Skeletal muscle tissue (tissue), 4 donors: Measurements from ENCODE around the gene CD200. TPM values are rescaled to one million over a fixed set of nuclear protein-coding genes. Genes with fewer than 3 reads are reported as not detected.

Experiments used
- H3K27ac ChIP-seq: one replicate; pipeline ENCODE4 v1.7.0; 2013; ENCODE audit warnings: mild to moderate bottlenecking, low read depth, low read length, inconsistent platforms
- H3K27me3 ChIP-seq, 3 donors: one replicate each; pipeline ENCODE4 v1.7.0; 2013; ENCODE audit warnings: low read length in 3 of 3; ENCODE audit not compliant: control insufficient read depth in 3 of 3, insufficient read depth in 3 of 3
- H3K36me3 ChIP-seq, 3 donors: one replicate each; pipeline ENCODE4 v1.7.0; 2013; ENCODE audit warnings: low read length in 3 of 3; ENCODE audit not compliant: control insufficient read depth in 3 of 3, insufficient read depth in 3 of 3
- H3K4me1 ChIP-seq, 3 donors: one replicate each; pipeline ENCODE4 v1.7.0; 2013; ENCODE audit warnings: low read length in 3 of 3, mild to moderate bottlenecking in 3 of 3; ENCODE audit not compliant: control insufficient read depth in 3 of 3, insufficient read depth in 3 of 3
- H3K4me3 ChIP-seq, 3 donors: one replicate each; pipeline ENCODE4 v1.7.0; 2013; ENCODE audit warnings: low read length in 3 of 3
- H3K9ac ChIP-seq, 3 donors: one replicate each; pipeline ENCODE4 v1.7.0; 2013; ENCODE audit warnings: low read length in 3 of 3, mild to moderate bottlenecking in 3 of 3, moderate library complexity in 2 of 3, low read depth in 1 of 3
- H3K9me3 ChIP-seq, 3 donors: one replicate each; pipeline ENCODE4 v1.7.0; 2013; ENCODE audit warnings: low read length in 3 of 3; ENCODE audit not compliant: control insufficient read depth in 3 of 3
- total RNA-seq: library from RNA; depleted of rRNA; stranded (reverse); fragments of >200 nt; gene quantifications from one replicate; pipeline ENCODE4 v1.2.3, GENCODE V29; 2014
- donor health status: Osteomylitis.

Gene CD200
- total RNA-seq, 1 donor from 2014 or later = 4.2 TPM

- H3K36me3 ChIP-seq = no peaks in the 10 kb centered on the region
- no peaks in the 10 kb centered on the region for H3K4me1 ChIP-seq
- H3K27me3 ChIP-seq = no peaks in the 10 kb centered on the region
- H3K9ac ChIP-seq = no peak overlapping the region
- H3K4me3 ChIP-seq = no peak overlapping the region
- H3K9me3 ChIP-seq = peaks cover 0 to 2% (median 0%) of the 10 kb centered on the region in 3 donors
- H3K27ac ChIP-seq = no peak overlapping the region
Observed at GRCh38 chr3:112341386-112341785, 8.4 kb downstream of the CD200 start.

GRCh38 chr3:112345681-112346080 lies 12.7 kb downstream of the CD200 start:
- no peaks in the 10 kb centered on the region for H3K4me1 ChIP-seq
- no peaks in the 10 kb centered on the region for H3K36me3 ChIP-seq
- no peak overlapping the region for H3K9ac ChIP-seq
- H3K27ac ChIP-seq = no peak overlapping the region
- peaks cover 0 to 2% (median 0%) of the 10 kb centered on the region in 3 donors for H3K9me3 ChIP-seq
- no peaks in the 10 kb centered on the region for H3K27me3 ChIP-seq
- no peak overlapping the region for H3K4me3 ChIP-seq

GRCh38 chr3:112346491-112347122 lies 13.7 kb downstream of the CD200 start:
- H3K4me1 ChIP-seq = no peaks in the 10 kb centered on the region
- H3K27ac ChIP-seq = no peak overlapping the region
- H3K9ac ChIP-seq = no peak overlapping the region
- H3K4me3 ChIP-seq = no peak overlapping the region
- H3K9me3 ChIP-seq = peaks cover 0 to 2% (median 0%) of the 10 kb centered on the region in 3 donors
- H3K36me3 ChIP-seq = no peaks in the 10 kb centered on the region
- no peaks in the 10 kb centered on the region for H3K27me3 ChIP-seq

GRCh38 chr3:112348943-112349342 lies 16.0 kb downstream of the CD200 start:
- Histone ChIP-seq H3K9me3 (no peaks in the 10 kb centered on the region), H3K27me3 (no peaks in the 10 kb centered on the region), H3K9ac (no peak overlapping the region), H3K27ac (no peak overlapping the region), H3K4me3 (no peak overlapping the region), H3K4me1 (no peaks in the 10 kb centered on the region), H3K36me3 (no peaks in the 10 kb centered on the region)

GRCh38 chr3:112349557-112349956 lies 16.6 kb downstream of the CD200 start:
- Histone ChIP-seq H3K4me3 (no peak overlapping the region), H3K9me3 (no peaks in the 10 kb centered on the region), H3K36me3 (no peaks in the 10 kb centered on the region), H3K27me3 (no peaks in the 10 kb centered on the region), H3K9ac (no peak overlapping the region), H3K4me1 (no peaks in the 10 kb centered on the region), H3K27ac (no peak overlapping the region)

GRCh38 chr3:112350018-112350810 lies 17.3 kb downstream of the CD200 start:
- Histone ChIP-seq H3K27me3 (no peaks in the 10 kb centered on the region), H3K4me3 (no peak overlapping the region), H3K27ac (no peak overlapping the region), H3K36me3 (no peaks in the 10 kb centered on the region), H3K9me3 (no peaks in the 10 kb centered on the region), H3K9ac (no peak overlapping the region), H3K4me1 (no peaks in the 10 kb centered on the region)

- Histone ChIP-seq H3K4me1 (no peaks in the 10 kb centered on the region), H3K27me3 (no peaks in the 10 kb centered on the region), H3K9me3 (no peaks in the 10 kb centered on the region), H3K4me3 (no peak overlapping the region), H3K27ac (no peak overlapping the region), H3K36me3 (no peaks in the 10 kb centered on the region), H3K9ac (no peak overlapping the region)
Observed at GRCh38 chr3:112351036-112351435, 18.1 kb downstream of the CD200 start.

GRCh38 chr3:112351823-112352222 lies 18.9 kb downstream of the CD200 start:
- H3K4me3 ChIP-seq = no peak overlapping the region
- no peaks in the 10 kb centered on the region for H3K9me3 ChIP-seq
- no peaks in the 10 kb centered on the region for H3K27me3 ChIP-seq
- H3K4me1 ChIP-seq = no peaks in the 10 kb centered on the region
- no peaks in the 10 kb centered on the region for H3K36me3 ChIP-seq
- H3K27ac ChIP-seq = no peak overlapping the region
- no peak overlapping the region for H3K9ac ChIP-seq

- no peaks in the 10 kb centered on the region for H3K27me3 ChIP-seq
- H3K36me3 ChIP-seq = no peaks in the 10 kb centered on the region
- no peaks in the 10 kb centered on the region for H3K9me3 ChIP-seq
- no peak overlapping the region for H3K9ac ChIP-seq
- H3K4me3 ChIP-seq = no peak overlapping the region
- no peak overlapping the region for H3K27ac ChIP-seq
- H3K4me1 ChIP-seq = no peaks in the 10 kb centered on the region
Observed at GRCh38 chr3:112352720-112353119, 19.8 kb downstream of the CD200 start.

- Histone ChIP-seq H3K27ac (no peak overlapping the region), H3K4me1 (peaks cover 0 to 4% (median 3%) of the 10 kb centered on the region in 3 donors), H3K27me3 (no peaks in the 10 kb centered on the region), H3K9ac (no peak overlapping the region), H3K9me3 (no peaks in the 10 kb centered on the region), H3K4me3 (no peak overlapping the region), H3K36me3 (no peaks in the 10 kb centered on the region)
Observed at GRCh38 chr3:112353365-112353764, 20.4 kb downstream of the CD200 start.
